Tibial nerve (tissue), 4 donors: Measurements from ENCODE around the gene TRUB1.

Experiments used
- CTCF ChIP-seq, 5 experiments: fragments of 200-600 bp in 3 of 5; fragments of 450-650 bp in 2 of 5; sonication (generic) in 3 of 5; IDR thresholded peaks; one replicate each; pipeline ENCODE4 v1.5.1; 2016 to 2019; ENCODE audit warnings: antibody characterized with exemption in 5 of 5, mild to moderate bottlenecking in 3 of 5, moderate library complexity in 2 of 5
- EP300 ChIP-seq, 2 donors: sonication (generic); formaldehyde crosslinking; IDR thresholded peaks; one replicate each; pipeline ENCODE4 v1.6.1; 2017; ENCODE audit warnings: antibody characterized with exemption in 2 of 2, mild to moderate bottlenecking in 1 of 2
- POLR2A ChIP-seq, 2 donors: fragments of 450-650 bp; IDR thresholded peaks; one replicate each; pipeline ENCODE4 v1.6.1; 2017; ENCODE audit warnings: antibody characterized with exemption in 2 of 2, mild to moderate bottlenecking in 2 of 2, moderate library complexity in 2 of 2

- TF ChIP-seq CTCF (IDR thresholded peaks at IDR 0.05) (no peak), POLR2A (IDR thresholded peaks at IDR 0.05) (no peak), EP300 (IDR thresholded peaks at IDR 0.05) (no peak)
These were observed 43.1 kb upstream of the TRUB1 start for GRCh38 chr10:114894911-114895310.
